Body of pancreas (tissue), 4 donors: ENCODE data around the gene KRT84. TPM values are rescaled to one million over a fixed set of nuclear protein-coding genes. Genes with fewer than 3 reads are reported as not detected.

Experiments
- ATAC-seq: fragments of 150-250 bp; one replicate; pipeline ENCODE4 v1.9.1; 2016
- DNase-seq, 4 donors: peaks; one replicate each; pipeline ENCODE4 v3.0.0-alpha.2; 2019
- H3K27ac ChIP-seq, 4 donors: fragments of 200-600 bp; sonication (generic); 1 replicate in 3 of 4; 2 replicates in 1 of 4; pipeline versions ENCODE4 v1.5.1 to v1.6.1; 2016 to 2019; ENCODE audit warnings: mild to moderate bottlenecking in 1 of 4, mixed read lengths in 1 of 4, moderate library complexity in 1 of 4
- H3K27me3 ChIP-seq, 2 donors: fragments of 200-600 bp; sonication (generic); one replicate each; pipeline ENCODE4 v1.6.0; 2016; ENCODE audit warnings: mild to moderate bottlenecking in 1 of 2
- H3K36me3 ChIP-seq, 2 donors: fragments of 200-600 bp; sonication (generic); replicated peaks in 1 of 2; 2 replicates each; pipeline ENCODE4 v1.5.1; 2016; ENCODE audit warnings: low read depth in 2 of 2; ENCODE audit not compliant: insufficient read depth in 1 of 2
- H3K4me1 ChIP-seq: fragments of 200-600 bp; sonication (generic); one replicate; pipeline ENCODE4 v1.6.0; 2016
- H3K4me3 ChIP-seq, 2 donors: fragments of 200-600 bp; sonication (generic); 1 replicate in 1 of 2; 2 replicates in 1 of 2; pipeline ENCODE4 v1.5.1; 2016 to 2019
- H3K9me3 ChIP-seq, 3 donors: fragments of 200-600 bp; sonication (generic); 1 replicate in 2 of 3; 2 replicates in 1 of 3; pipeline ENCODE4 v1.5.1; 2016
- POLR2A ChIP-seq, 3 donors: fragments of 450-650 bp; IDR thresholded peaks; one replicate each; pipeline ENCODE4 v1.6.1; 2016; ENCODE audit warnings: antibody characterized with exemption in 3 of 3, mild to moderate bottlenecking in 2 of 3
- WGBS, 2 donors: methylation state at CpG; one replicate each; pipeline ENCODE4 v1.1.5; 2017; 5-methylcytosine and 5-hydroxymethylcytosine counted together
- intact Hi-C: fragments of 100-400 bp; cut with DNase I; formaldehyde crosslinking; loops from one replicate; pipeline ENCODE4 v1.15.1; 2023
- total RNA-seq, 2 donors: library from RNA; depleted of rRNA; stranded (reverse); fragments of >200 nt; gene quantifications; one replicate each; pipeline ENCODE4 v1.1.0, GENCODE V29; 2016
- TF ChIP-seq, protein P1 (sequence below), 7 experiments: fragments of 450-650 bp in 4 of 7; fragments of 200-600 bp in 3 of 7; sonication (generic) in 3 of 7; IDR thresholded peaks; one replicate each; pipeline ENCODE4 v1.5.1; 2016 to 2019; ENCODE audit warnings: antibody characterized with exemption in 7 of 7

KRT84 gene
- total RNA-seq, 2 donors from 2014 or later: not detected

DNA sequence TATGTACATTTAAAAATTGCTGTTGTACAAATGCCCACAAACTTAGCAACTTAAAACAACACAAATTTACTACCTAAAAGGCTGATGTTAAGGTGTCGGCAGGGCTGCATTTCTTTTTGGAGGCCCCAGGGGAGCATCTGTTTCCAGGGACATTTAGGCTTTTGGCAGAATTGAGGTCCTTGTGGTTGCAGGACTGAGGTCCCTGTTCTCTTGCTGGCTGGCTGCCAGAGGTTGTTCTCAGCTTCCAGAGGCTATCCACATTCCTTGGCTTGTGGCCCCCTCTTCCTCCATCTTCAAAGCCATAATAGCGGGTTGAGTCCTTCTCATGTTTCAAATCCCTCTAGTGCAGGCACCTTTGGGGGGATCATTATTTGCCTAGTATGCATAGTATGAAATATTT, 41.9 kb downstream of the KRT84 start:
- no peak overlapping the region for H3K27ac ChIP-seq

DNA sequence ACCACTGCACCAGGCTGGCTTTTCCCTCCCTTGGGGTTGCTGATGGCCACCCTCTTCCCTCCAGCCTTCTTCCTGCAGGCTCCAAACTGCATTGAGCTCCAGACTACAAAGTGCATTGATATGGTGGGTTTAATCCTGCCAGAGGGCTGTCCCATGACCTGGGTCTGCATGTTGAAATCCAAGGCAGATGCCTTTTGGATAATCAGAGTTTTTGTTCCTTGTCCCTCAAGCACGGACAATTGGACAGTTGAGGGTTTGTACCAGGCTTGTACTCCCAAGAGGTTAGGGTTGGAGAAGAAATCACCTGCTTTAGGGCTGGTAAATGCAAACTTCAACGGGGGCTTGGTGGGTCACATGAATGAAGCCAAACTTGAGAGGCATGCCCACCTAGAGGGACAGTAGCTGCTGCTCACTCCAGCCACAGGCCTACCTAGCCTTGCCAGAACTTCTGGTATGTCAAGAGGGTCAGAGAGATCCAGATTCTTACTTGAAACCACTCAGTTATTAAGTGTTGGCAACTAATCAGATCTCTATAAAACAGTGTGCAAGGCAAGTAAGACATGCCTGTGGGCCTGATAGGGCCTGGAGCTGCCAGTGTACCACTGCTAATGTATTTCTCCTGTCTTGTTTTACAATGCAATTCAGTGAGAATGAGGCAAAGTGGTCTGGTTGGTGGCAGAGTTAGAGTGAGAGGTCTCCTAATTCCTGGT, 42.5 kb downstream of the KRT84 start:
- H3K36me3 ChIP-seq: no peaks in the 10 kb centered on the region
- H3K27me3 ChIP-seq: no peaks in the 10 kb centered on the region
- 84 to 89% methylated on average over 2 of the region's 2 CpGs for WGBS, 2 donors
- TF ChIP-seq, protein P1, sequence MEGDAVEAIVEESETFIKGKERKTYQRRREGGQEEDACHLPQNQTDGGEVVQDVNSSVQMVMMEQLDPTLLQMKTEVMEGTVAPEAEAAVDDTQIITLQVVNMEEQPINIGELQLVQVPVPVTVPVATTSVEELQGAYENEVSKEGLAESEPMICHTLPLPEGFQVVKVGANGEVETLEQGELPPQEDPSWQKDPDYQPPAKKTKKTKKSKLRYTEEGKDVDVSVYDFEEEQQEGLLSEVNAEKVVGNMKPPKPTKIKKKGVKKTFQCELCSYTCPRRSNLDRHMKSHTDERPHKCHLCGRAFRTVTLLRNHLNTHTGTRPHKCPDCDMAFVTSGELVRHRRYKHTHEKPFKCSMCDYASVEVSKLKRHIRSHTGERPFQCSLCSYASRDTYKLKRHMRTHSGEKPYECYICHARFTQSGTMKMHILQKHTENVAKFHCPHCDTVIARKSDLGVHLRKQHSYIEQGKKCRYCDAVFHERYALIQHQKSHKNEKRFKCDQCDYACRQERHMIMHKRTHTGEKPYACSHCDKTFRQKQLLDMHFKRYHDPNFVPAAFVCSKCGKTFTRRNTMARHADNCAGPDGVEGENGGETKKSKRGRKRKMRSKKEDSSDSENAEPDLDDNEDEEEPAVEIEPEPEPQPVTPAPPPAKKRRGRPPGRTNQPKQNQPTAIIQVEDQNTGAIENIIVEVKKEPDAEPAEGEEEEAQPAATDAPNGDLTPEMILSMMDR (IDR thresholded peaks at IDR 0.05): no peak
- no peak for TF ChIP-seq POLR2A (IDR thresholded peaks at IDR 0.05)
- H3K4me3 ChIP-seq: no peak overlapping the region
- intact Hi-C loops: no loop called here
- no peak for ATAC-seq
- H3K9me3 ChIP-seq: peaks cover 0 to 6% (median 0%) of the 10 kb centered on the region in 3 donors
- DNase-seq: no peak
- no peak overlapping the region for H3K27ac ChIP-seq
- peaks cover 26% of the 10 kb centered on the region for H3K4me1 ChIP-seq

More for the DNA sequence above, 41.9 kb downstream of the KRT84 start:
- intact Hi-C loops: no loop called here
- Histone ChIP-seq H3K27me3 (no peaks in the 10 kb centered on the region), H3K4me1 (peaks cover 26% of the 10 kb centered on the region), H3K9me3 (peaks cover 0 to 6% (median 0%) of the 10 kb centered on the region in 3 donors), H3K36me3 (no peaks in the 10 kb centered on the region), H3K4me3 (no peak overlapping the region)
- TF ChIP-seq, protein P1 (IDR thresholded peaks at IDR 0.05): no peak
- no peak for TF ChIP-seq POLR2A (IDR thresholded peaks at IDR 0.05)
- 97 to 100% methylated on average over 2 of the region's 2 CpGs for WGBS, 2 donors
- no peak for DNase-seq
- no peak for ATAC-seq

GRCh38 chr12:52341066-52341580, 44.3 kb downstream of the KRT84 start:
- Histone ChIP-seq H3K36me3 (no peaks in the 10 kb centered on the region), H3K4me1 (peaks cover 16% of the 10 kb centered on the region), H3K9me3 (peaks cover 0 to 6% (median 0%) of the 10 kb centered on the region in 3 donors), H3K4me3 (no peak overlapping the region), H3K27ac (no peak overlapping the region), H3K27me3 (no peaks in the 10 kb centered on the region)
- WGBS, 2 donors: 94 to 98% methylated on average over 5 to 10 of the region's 14 CpGs
- intact Hi-C loops: no loop called here
- DNase-seq (no peak), ATAC-seq (no peak)
- TF ChIP-seq, protein P1 (IDR thresholded peaks at IDR 0.05): no peak
- TF ChIP-seq POLR2A (IDR thresholded peaks at IDR 0.05): no peak

DNA sequence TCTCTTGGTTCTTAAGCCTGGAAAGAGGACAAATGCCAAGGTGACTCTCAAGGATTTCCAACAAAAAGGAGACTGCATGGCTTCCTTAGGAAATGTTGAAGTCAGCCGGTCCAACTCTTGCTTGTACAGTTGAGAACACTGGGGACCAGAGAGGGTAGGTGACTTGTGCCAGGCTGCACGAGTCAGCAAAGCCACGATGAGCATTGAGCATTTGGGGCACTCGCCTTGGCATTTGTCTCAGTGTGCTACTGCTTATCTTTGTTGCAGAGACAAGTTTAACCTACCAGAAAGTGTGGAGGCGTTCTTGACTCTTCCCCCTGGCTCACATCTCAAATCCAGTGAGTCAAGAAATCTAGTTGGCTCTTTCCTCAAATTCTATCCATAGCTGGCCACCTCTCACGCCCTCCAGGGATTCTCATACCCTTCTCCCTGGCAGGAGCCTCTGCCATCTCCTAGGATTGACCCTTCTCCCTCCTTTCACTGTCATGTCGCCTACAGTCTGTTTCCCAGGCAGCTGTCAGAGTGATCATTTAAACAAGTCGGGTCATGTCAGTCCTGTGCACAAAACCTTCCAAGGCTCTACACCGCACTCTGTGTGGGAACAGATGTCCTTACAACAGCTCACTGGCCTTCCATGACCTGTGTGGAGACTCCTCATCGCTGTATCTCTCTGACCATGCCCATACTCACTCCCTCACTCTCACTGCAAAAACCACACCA, 47.1 kb downstream of the KRT84 start:
- H3K4me3 ChIP-seq: no peak overlapping the region
- no peak for ATAC-seq
- intact Hi-C loops: no loop called here
- peaks cover 0 to 2% (median 0%) of the 10 kb centered on the region in 3 donors for H3K9me3 ChIP-seq
- H3K27me3 ChIP-seq: no peaks in the 10 kb centered on the region
- no peak for DNase-seq
- WGBS, 2 donors: 77 to 84% methylated on average over 10 of the region's 10 CpGs
- H3K4me1 ChIP-seq: peaks cover 4% of the 10 kb centered on the region
- H3K36me3 ChIP-seq: no peaks in the 10 kb centered on the region
- no peak overlapping the region for H3K27ac ChIP-seq
- TF ChIP-seq, protein P1 (IDR thresholded peaks at IDR 0.05): no peak
- no peak for TF ChIP-seq POLR2A (IDR thresholded peaks at IDR 0.05)
